B cell (primary cell): ENCODE data around the gene MAP2K5. TPM values are rescaled to one million over a fixed set of nuclear protein-coding genes. Genes with fewer than 3 reads are reported as not detected.

Experiments used
- ATAC-seq: fragments of 200-7000 bp; cut with Tn5 transposase; one replicate; pipeline ENCODE4 v1.10.0; 2021; ENCODE audit warnings: low read depth, mild to moderate bottlenecking, moderate number of reproducible peaks, moderate library complexity
- CTCF ChIA-PET: fragments of 350-600 bp; sonication (Branson Sonifier 250); formaldehyde crosslinking; loops from one replicate; lab custom pipeline; 2021; ENCODE audit warnings: antibody characterized with exemption, inconsistent platforms; lab: Charles Lee
- POLR2A ChIA-PET: fragments of 350-600 bp; sonication (Branson Sonifier 250); formaldehyde crosslinking; loops from one replicate; lab custom pipeline; 2021; ENCODE audit warnings: antibody characterized with exemption; lab: Charles Lee
- DNase-seq: peaks from one replicate; pipeline ENCODE4 v3.0.0; 2013
- H2AFZ ChIP-seq: 2 replicates; pipeline ENCODE4 v1.6.1; 2012; ENCODE audit warnings: mild to moderate bottlenecking, low read depth, low read length; ENCODE audit not compliant: insufficient read depth, poor library complexity, severe bottlenecking
- H3K27ac ChIP-seq, 2 donors: 1 replicate in 1 of 2; 2 replicates in 1 of 2; pipeline ENCODE4 v1.5.1; 2012 to 2013; ENCODE audit warnings: low read length in 2 of 2, mild to moderate bottlenecking in 2 of 2, moderate library complexity in 1 of 2
- H3K27me3 ChIP-seq, 4 experiments: fragments of 200-600 bp in 1 of 4; sonication (generic) in 1 of 4; replicated peaks in 1 of 4; 1 replicate in 2 of 4; 2 replicates in 2 of 4; pipeline versions ENCODE4 v1.6.1 to v1.7.0; 2013 to 2016; ENCODE audit warnings: low read length in 3 of 4, mild to moderate bottlenecking in 2 of 4, mixed read lengths in 1 of 4, moderate library complexity in 1 of 4; ENCODE audit not compliant: insufficient read depth in 4 of 4, control insufficient read depth in 3 of 4; ENCODE audit errors: control extremely low read depth in 1 of 4
- H3K36me3 ChIP-seq, 2 experiments: replicated peaks in 1 of 2; 1 replicate in 1 of 2; 2 replicates in 1 of 2; pipeline versions ENCODE4 v1.6.1 to v1.7.1; 2013; ENCODE audit warnings: low read length in 1 of 2; ENCODE audit not compliant: insufficient read depth in 2 of 2, control insufficient read depth in 1 of 2; ENCODE audit errors: control extremely low read depth in 1 of 2, extremely low read depth in 1 of 2
- H3K4me1 ChIP-seq, 2 donors: fragments of 200-600 bp in 1 of 2; sonication (generic) in 1 of 2; 1 replicate in 1 of 2; 2 replicates in 1 of 2; pipeline versions ENCODE4 v1.5.1 to v1.6.1; 2013 to 2017; ENCODE audit warnings: low read length in 2 of 2; ENCODE audit not compliant: control insufficient read depth in 2 of 2, insufficient read depth in 2 of 2
- H3K4me2 ChIP-seq: replicated peaks from 2 replicates; pipeline ENCODE3; 2012; ENCODE audit warnings: mild to moderate bottlenecking, low read depth, low read length; ENCODE audit not compliant: poor library complexity, severe bottlenecking
- H3K4me3 ChIP-seq, 5 experiments: fragments of 200-600 bp in 1 of 5; sonication (generic) in 1 of 5; 1 replicate in 3 of 5; 2 replicates in 2 of 5; pipeline versions ENCODE4 v1.5.1 to v1.7.0; 2011 to 2016; ENCODE audit warnings: low read length in 4 of 5, mild to moderate bottlenecking in 4 of 5, low read depth in 2 of 5, control low read depth in 1 of 5, moderate library complexity in 1 of 5; ENCODE audit not compliant: insufficient read depth in 1 of 5; ENCODE audit errors: control extremely low read depth in 1 of 5, extremely low read depth in 1 of 5
- H3K79me2 ChIP-seq: fragments of 200-600 bp; sonication (generic); one replicate; pipeline ENCODE4 v1.6.0; 2016; ENCODE audit warnings: low read length; ENCODE audit not compliant: control insufficient read depth, insufficient read depth
- H3K9ac ChIP-seq: fragments of 200-600 bp; sonication (generic); 2 replicates; pipeline ENCODE4 v1.6.1; 2017; ENCODE audit warnings: mild to moderate bottlenecking, low read length, moderate library complexity
- H3K9me3 ChIP-seq, 3 donors: one replicate each; pipeline versions ENCODE4 v1.6.1 to v1.7.1; 2013; ENCODE audit warnings: low read length in 2 of 3; ENCODE audit not compliant: control insufficient read depth in 2 of 3, insufficient read depth in 1 of 3; ENCODE audit errors: control extremely low read depth in 1 of 3
- H4K20me1 ChIP-seq: 2 replicates; pipeline ENCODE4 v1.6.0; 2012; ENCODE audit warnings: mild to moderate bottlenecking, low read length; ENCODE audit not compliant: insufficient read depth, control insufficient read depth, poor library complexity, severe bottlenecking
- H3K27ac Mint-ChIP-seq: one replicate; pipeline ENCODE4 v1.8.0; 2021; ENCODE audit warnings: mixed read lengths
- H3K27me3 Mint-ChIP-seq: one replicate; pipeline ENCODE4 v1.8.0; 2021; ENCODE audit warnings: mixed read lengths
- H3K4me1 Mint-ChIP-seq: one replicate; pipeline ENCODE4 v1.8.0; 2021; ENCODE audit warnings: mixed read lengths
- H3K4me3 Mint-ChIP-seq: one replicate; pipeline ENCODE4 v1.8.0; 2021; ENCODE audit warnings: mixed read lengths
- H3K9me3 Mint-ChIP-seq: one replicate; pipeline ENCODE4 v1.8.0; 2022; ENCODE audit warnings: mixed read lengths; ENCODE audit not compliant: insufficient read depth
- EZH2 ChIP-seq: IDR thresholded peaks from 2 replicates; pipeline ENCODE4 v1.6.1; 2012; ENCODE audit warnings: borderline replicate concordance, low read depth, mild to moderate bottlenecking, moderate library complexity, low read length; ENCODE audit not compliant: insufficient read depth, poor library complexity, severe bottlenecking
- WGBS: methylation state at CpG from one replicate; pipeline ENCODE4 v1.1.5; 2013; ENCODE audit warnings: missing lambda C conversion rate; ENCODE audit not compliant: insufficient coverage; 5-methylcytosine and 5-hydroxymethylcytosine counted together
- intact Hi-C: fragments of 100-400 bp; cut with micrococcal nuclease; formaldehyde crosslinking; loops from one replicate; pipeline ENCODE4 v1.10.0; 2022
- polyA plus RNA-seq: library from polyadenylated mRNA; depleted of rRNA; stranded (reverse); fragments of >200 nt; gene quantifications from 2 replicates; pipeline ENCODE4 v1.2.3, GENCODE V29; 2012
- total RNA-seq, 2 donors: library from RNA; stranded (reverse); fragments of 120-200 nt in 1 of 2; gene quantifications; 1 replicate in 1 of 2; 2 replicates in 1 of 2; pipeline versions ENCODE4 v1.2.3 to v1.2.4, GENCODE V29; 2013 to 2022
- TF ChIP-seq, protein P1 (sequence below): fragments of 200-600 bp; IDR thresholded peaks from one replicate; pipeline ENCODE4 v1.8.0; 2022; ENCODE audit warnings: antibody characterized with exemption, mild to moderate bottlenecking

The MAP2K5 gene
- total and polyA plus RNA-seq, 2 donors (not counting 1 experiment from before 2014, with no cell fraction given), result 11.1 to 40.0 TPM

DNA sequence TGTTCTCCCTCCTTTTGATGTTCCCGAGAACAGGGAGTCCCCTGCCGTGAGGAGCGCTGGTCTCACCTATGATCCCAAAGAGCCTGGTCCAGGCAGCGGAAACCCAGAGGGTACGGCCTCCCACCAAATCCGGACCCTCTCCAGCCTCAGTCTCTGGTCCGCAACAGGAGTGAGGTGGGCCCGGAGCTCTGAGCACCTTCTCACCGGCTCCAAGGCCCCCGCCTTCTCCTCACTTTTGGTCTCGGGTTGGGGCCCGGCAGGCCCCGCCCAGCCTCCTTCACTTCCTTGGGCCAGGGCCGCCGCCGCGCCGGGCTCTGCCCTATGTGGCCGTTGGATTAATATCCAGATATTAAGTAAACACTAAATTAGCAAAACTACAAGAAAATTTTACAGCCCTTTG, 277.1 kb downstream of the MAP2K5 start:
- H3K27me3 ChIP-seq, result peaks cover 0 to 79% (median 53%) of the 10 kb centered on the region in 4 experiments
- TF ChIP-seq EZH2, result no peak
- TF ChIP-seq, protein P1, sequence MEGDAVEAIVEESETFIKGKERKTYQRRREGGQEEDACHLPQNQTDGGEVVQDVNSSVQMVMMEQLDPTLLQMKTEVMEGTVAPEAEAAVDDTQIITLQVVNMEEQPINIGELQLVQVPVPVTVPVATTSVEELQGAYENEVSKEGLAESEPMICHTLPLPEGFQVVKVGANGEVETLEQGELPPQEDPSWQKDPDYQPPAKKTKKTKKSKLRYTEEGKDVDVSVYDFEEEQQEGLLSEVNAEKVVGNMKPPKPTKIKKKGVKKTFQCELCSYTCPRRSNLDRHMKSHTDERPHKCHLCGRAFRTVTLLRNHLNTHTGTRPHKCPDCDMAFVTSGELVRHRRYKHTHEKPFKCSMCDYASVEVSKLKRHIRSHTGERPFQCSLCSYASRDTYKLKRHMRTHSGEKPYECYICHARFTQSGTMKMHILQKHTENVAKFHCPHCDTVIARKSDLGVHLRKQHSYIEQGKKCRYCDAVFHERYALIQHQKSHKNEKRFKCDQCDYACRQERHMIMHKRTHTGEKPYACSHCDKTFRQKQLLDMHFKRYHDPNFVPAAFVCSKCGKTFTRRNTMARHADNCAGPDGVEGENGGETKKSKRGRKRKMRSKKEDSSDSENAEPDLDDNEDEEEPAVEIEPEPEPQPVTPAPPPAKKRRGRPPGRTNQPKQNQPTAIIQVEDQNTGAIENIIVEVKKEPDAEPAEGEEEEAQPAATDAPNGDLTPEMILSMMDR, result no peak
- H3K4me1 Mint-ChIP-seq, result peaks cover 35% of the 10 kb centered on the region
- H3K27ac ChIP-seq, result no peak overlapping the region
- ChIA-PET CTCF (interaction anchor here (1.0 to 16.8 kb wide), 4 partner anchors 10 to 37 kb away, joined by 3 to 237 read pairs (median 6); no protein-coding TSS in a partner anchor), POLR2A (no interaction called here)
- no peak overlapping the region for H3K4me3 Mint-ChIP-seq
- no peaks in the 10 kb centered on the region for H3K9me3 Mint-ChIP-seq
- H3K27me3 Mint-ChIP-seq, result peaks cover 64% of the 10 kb centered on the region
- peaks cover 6 to 72% (median 7%) of the 10 kb centered on the region in 3 donors for H3K9me3 ChIP-seq
- ATAC-seq (no peak), DNase-seq (peak; percentile 10)
- intact Hi-C loops, result no loop called here
- no peak overlapping the region for H2AFZ ChIP-seq
- H3K36me3 ChIP-seq, result no peaks in the 10 kb centered on the region
- no peak overlapping the region for H3K9ac ChIP-seq
- no peak overlapping the region for H3K27ac Mint-ChIP-seq
- no peak overlapping the region for H3K4me2 ChIP-seq
- WGBS, result 22% methylated on average over 10 of the region's 19 CpGs
- H3K79me2 ChIP-seq, result no peaks in the 10 kb centered on the region
- H3K4me3 ChIP-seq, result no peak overlapping the region
- H4K20me1 ChIP-seq, result peaks cover 22% of the 10 kb centered on the region
- peaks cover 41 to 49% of the 10 kb centered on the region in 2 donors for H3K4me1 ChIP-seq

DNA sequence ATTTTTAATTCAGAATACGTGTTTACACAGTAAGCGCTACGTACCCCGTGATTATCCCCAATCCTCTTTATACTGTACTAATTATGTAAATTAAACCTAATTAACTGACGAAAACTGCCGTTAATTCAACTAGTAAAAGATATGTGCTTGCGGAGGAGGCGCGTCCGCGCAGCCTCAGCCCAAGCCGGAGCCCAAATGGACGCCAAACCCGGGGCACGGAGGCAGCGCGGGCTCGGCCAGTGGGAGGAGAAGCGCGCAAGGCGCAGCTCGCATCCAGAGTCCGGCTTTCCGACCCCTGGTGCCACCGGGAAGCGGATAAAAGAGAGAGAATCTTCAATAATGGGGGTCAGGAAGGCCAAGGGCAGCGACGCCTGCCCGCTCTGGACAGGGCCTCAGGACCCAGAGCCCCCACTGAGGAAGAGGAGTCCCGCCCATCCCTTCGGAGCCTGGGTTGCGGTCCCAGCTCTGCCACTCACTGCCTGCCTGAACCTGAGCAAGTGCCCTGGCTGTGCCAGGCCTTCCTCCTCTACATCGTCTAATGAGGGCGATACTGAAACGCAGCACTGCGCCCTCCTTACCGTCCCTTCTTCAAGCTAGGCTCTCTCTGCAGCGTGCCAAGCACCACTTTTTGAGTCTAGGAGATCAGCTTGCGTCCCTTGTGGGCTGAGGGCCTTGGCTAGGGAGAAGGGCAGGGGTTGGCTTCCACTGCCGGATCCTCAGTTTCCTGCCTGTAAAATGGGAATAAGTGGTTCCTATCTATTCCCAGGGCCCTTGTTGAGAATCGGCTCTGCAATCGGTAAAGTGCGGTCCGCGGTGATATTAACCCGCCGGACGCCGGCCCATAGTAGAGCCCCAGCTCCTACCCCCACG, 277.9 kb downstream of the MAP2K5 start:
- CTCF ChIA-PET, result interaction anchor here (1.0 to 16.8 kb wide), 5 partner anchors 12 to 363 kb away, joined by 3 to 237 read pairs (median 7); no protein-coding TSS in a partner anchor
- Histone ChIP-seq H3K27ac (no peak overlapping the region), H3K27me3 (peaks cover 0 to 79% (median 58%) of the 10 kb centered on the region in 4 experiments), H3K4me3 (no peak overlapping the region), H3K9me3 (peaks cover 5 to 72% (median 6%) of the 10 kb centered on the region in 3 donors), H3K79me2 (no peaks in the 10 kb centered on the region), H3K4me1 (peaks cover 48 to 55% of the 10 kb centered on the region in 2 donors), H3K9ac (no peak overlapping the region), H4K20me1 (peaks cover 27% of the 10 kb centered on the region), H3K36me3 (no peaks in the 10 kb centered on the region), H3K4me2 (no peak overlapping the region), H2AFZ (no peak overlapping the region)
- TF ChIP-seq, protein P1, result no peak
- TF ChIP-seq EZH2, result no peak
- POLR2A ChIA-PET, result no interaction called here
- peak; percentile 50 for DNase-seq
- peak overlapping the region; percentile 34 for H3K4me3 Mint-ChIP-seq
- no peak for ATAC-seq
- intact Hi-C loops, result no loop called here
- WGBS, result 22% methylated on average over 40 of the region's 50 CpGs
- peaks cover 39% of the 10 kb centered on the region for H3K4me1 Mint-ChIP-seq
- peaks cover 67% of the 10 kb centered on the region for H3K27me3 Mint-ChIP-seq
- no peaks in the 10 kb centered on the region for H3K9me3 Mint-ChIP-seq
- peak overlapping the region; percentile 50 for H3K27ac Mint-ChIP-seq
